DND-41 (cell line): ENCODE data around the gene GRK6.

Experiments
- ATAC-seq: fragments of 200-7000 bp; cut with Tn5 transposase; 3 replicates; pipeline ENCODE4 v1.9.1; 2021; ENCODE audit warnings: low read depth; ENCODE audit not compliant: insufficient read depth
- DNase-seq: peaks from one replicate; pipeline ENCODE4 v3.0.0-alpha.2; 2020
- H2AFZ ChIP-seq: 2 replicates; pipeline ENCODE4 v1.6.0; 2012; ENCODE audit warnings: low read depth, low read length
- H3K27ac ChIP-seq: 2 replicates; pipeline ENCODE4 v1.5.1; 2012; ENCODE audit warnings: low read length, inconsistent platforms
- H3K27me3 ChIP-seq: fragments of 200-600 bp; sonication (generic); 2 replicates; pipeline ENCODE4 v1.6.0; 2012; ENCODE audit warnings: low read length, mild to moderate bottlenecking, inconsistent platforms; ENCODE audit not compliant: insufficient read depth, poor library complexity
- H3K36me3 ChIP-seq: 2 replicates; pipeline ENCODE4 v1.5.1; 2012; ENCODE audit warnings: low read length, inconsistent platforms; ENCODE audit not compliant: insufficient read depth
- H3K4me1 ChIP-seq: 2 replicates; pipeline ENCODE4 v1.5.1; 2012; ENCODE audit warnings: mild to moderate bottlenecking, low read length; ENCODE audit not compliant: insufficient read depth
- H3K4me2 ChIP-seq: 2 replicates; pipeline ENCODE4 v1.6.0; 2012; ENCODE audit warnings: mild to moderate bottlenecking, moderate library complexity, low read length, inconsistent platforms; ENCODE audit not compliant: insufficient read depth
- H3K4me3 ChIP-seq, 2 experiments: fragments of 200-600 bp in 1 of 2; shearing (Covaris generic) in 1 of 2; 2 replicates each; pipeline ENCODE4 v1.5.1; 2012 to 2016; ENCODE audit warnings: inconsistent platforms in 2 of 2, low read length in 2 of 2, mild to moderate bottlenecking in 2 of 2, low read depth in 1 of 2, moderate library complexity in 1 of 2
- H3K79me2 ChIP-seq: 2 replicates; pipeline ENCODE4 v1.6.0; 2012; ENCODE audit warnings: low read length, inconsistent platforms; ENCODE audit not compliant: insufficient read depth
- H3K9ac ChIP-seq: 2 replicates; pipeline ENCODE4 v1.6.0; 2012; ENCODE audit warnings: low read depth, mild to moderate bottlenecking, inconsistent platforms, low read length, moderate library complexity
- H3K9me3 ChIP-seq: 2 replicates; pipeline ENCODE4 v1.5.1; 2012; ENCODE audit warnings: low read length, moderate library complexity, mild to moderate bottlenecking, inconsistent platforms; ENCODE audit not compliant: insufficient read depth, severe bottlenecking
- H4K20me1 ChIP-seq: 2 replicates; pipeline ENCODE4 v1.6.0; 2012; ENCODE audit warnings: low read length; ENCODE audit not compliant: insufficient read depth
- CTCF ChIP-seq: IDR thresholded peaks from 2 replicates; pipeline ENCODE4 v1.5.1; 2012; ENCODE audit warnings: borderline replicate concordance, low read length, moderate library complexity, mild to moderate bottlenecking; ENCODE audit not compliant: poor library complexity, severe bottlenecking; ENCODE audit errors: extremely low read depth
- EZH2 ChIP-seq: IDR thresholded peaks from 3 replicates; pipeline ENCODE4 v1.6.1; 2012; ENCODE audit warnings: borderline replicate concordance, low read depth, mild to moderate bottlenecking, moderate library complexity, low read length, inconsistent platforms; ENCODE audit not compliant: severe bottlenecking

Gene GRK6

DNA sequence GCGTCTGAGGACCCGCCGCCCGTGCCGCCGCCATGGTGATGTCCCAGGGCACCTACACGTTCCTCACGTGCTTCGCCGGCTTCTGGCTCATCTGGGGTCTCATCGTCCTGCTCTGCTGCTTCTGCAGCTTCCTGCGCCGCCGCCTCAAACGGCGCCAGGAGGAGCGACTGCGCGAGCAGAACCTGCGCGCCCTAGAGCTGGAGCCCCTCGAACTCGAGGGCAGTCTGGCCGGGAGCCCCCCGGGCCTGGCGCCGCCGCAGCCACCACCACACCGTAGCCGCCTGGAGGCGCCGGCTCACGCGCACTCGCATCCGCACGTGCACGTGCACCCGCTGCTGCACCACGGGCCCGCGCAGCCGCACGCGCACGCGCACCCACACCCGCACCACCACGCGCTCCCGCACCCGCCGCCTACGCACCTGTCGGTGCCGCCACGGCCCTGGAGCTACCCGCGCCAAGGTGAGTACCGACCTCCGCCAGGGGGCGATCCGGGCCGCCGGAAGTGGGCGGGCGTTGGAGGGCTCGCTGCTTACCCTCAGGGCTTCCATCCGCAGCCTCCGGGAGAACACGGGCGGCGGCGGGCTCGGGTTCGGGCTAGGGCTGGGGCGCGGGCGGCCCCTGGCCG lies 28.7 kb downstream of the GRK6 start:
- Histone ChIP-seq H3K9me3 (no peaks in the 10 kb centered on the region), H3K4me3 (peak overlapping the region; percentile 24 to 75; a peak in 3 of 4 replicates), H2AFZ (peak overlapping the region; percentile 72), H3K9ac (peak overlapping the region; percentile 67), H3K4me2 (peak overlapping the region; percentile 98), H3K36me3 (peaks cover 28% of the 10 kb centered on the region), H3K27me3 (no peaks in the 10 kb centered on the region), H3K79me2 (no peaks in the 10 kb centered on the region), H3K27ac (peak overlapping the region; percentile 56), H3K4me1 (peaks cover 30% of the 10 kb centered on the region), H4K20me1 (peaks cover 59% of the 10 kb centered on the region)
- ATAC-seq (peak; percentile 70), DNase-seq (peak; percentile 86)
- peak; percentile 81 for TF ChIP-seq CTCF
- no peak for TF ChIP-seq EZH2

- Histone ChIP-seq H3K27me3 (no peaks in the 10 kb centered on the region), H2AFZ (peak overlapping the region; percentile 72), H3K4me1 (peaks cover 30% of the 10 kb centered on the region), H3K9ac (peak overlapping the region; percentile 67), H3K27ac (peak overlapping the region; percentile 52), H3K4me2 (peak overlapping the region; percentile 98), H3K79me2 (no peaks in the 10 kb centered on the region), H4K20me1 (peaks cover 56% of the 10 kb centered on the region), H3K36me3 (peaks cover 30% of the 10 kb centered on the region), H3K9me3 (no peaks in the 10 kb centered on the region), H3K4me3 (peak overlapping the region; percentile 24 to 75; a peak in 3 of 4 replicates)
- peak; percentile 48 for ATAC-seq
- DNase-seq: peak; percentile 93
- TF ChIP-seq EZH2 (no peak), CTCF (peak; percentile 95)
Measured at GRCh38 chr5:177455661-177456590, 29.4 kb downstream of the GRK6 start.

DNA sequence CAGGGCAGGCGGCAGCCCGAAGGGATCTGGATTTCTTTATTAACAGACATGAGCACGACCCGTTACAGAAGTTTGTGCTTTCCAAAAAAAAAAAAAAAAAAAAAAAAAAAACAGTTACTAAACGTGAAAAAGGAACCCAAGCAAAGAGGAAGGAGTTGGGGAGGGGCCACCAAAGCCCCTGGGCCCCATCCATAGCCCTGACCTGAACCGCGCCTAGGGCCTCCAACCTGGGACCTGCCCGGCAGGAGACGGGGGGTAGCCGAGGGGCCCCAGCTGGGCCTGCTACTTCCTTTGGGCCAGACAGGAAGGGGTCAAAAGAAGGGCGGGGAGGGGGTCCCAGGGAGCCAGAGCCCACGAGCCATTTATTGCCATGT lies 30.1 kb downstream of the GRK6 start:
- H4K20me1 ChIP-seq: peaks cover 54% of the 10 kb centered on the region
- no peak for DNase-seq

More for the DNA sequence above, 30.1 kb downstream of the GRK6 start:
- no peak for TF ChIP-seq CTCF
- no peak for TF ChIP-seq EZH2
- H3K27ac ChIP-seq: no peak overlapping the region
- H3K36me3 ChIP-seq: peaks cover 30% of the 10 kb centered on the region
- no peak for ATAC-seq
- no peak overlapping the region for H3K4me3 ChIP-seq
- H2AFZ ChIP-seq: no peak overlapping the region
- no peaks in the 10 kb centered on the region for H3K27me3 ChIP-seq
- H3K9ac ChIP-seq: no peak overlapping the region
- no peaks in the 10 kb centered on the region for H3K79me2 ChIP-seq
- no peaks in the 10 kb centered on the region for H3K9me3 ChIP-seq
- peaks cover 30% of the 10 kb centered on the region for H3K4me1 ChIP-seq
- H3K4me2 ChIP-seq: peak overlapping the region; percentile 98
